NCI-H748 (cell line): ENCODE measurements around the gene MINDY4.

Source experiments
- DNase-seq: peaks from one replicate; lab custom pipeline; 2025; ENCODE audit not compliant: unreplicated experiment; lab: John Stamatoyannopoulos, UW

Gene MINDY4

GRCh38 chr7:30741289-30741688 lies 29.9 kb upstream of the MINDY4 start:
- no peak for DNase-seq

GRCh38 chr7:30743371-30744074 lies 27.7 kb upstream of the MINDY4 start:
- DNase-seq: peak; percentile 16

GRCh38 chr7:30744075-30744417 lies 27.2 kb upstream of the MINDY4 start:
- no peak for DNase-seq

GRCh38 chr7:30745261-30745941 lies 25.8 kb upstream of the MINDY4 start:
- no peak for DNase-seq

- no peak for DNase-seq
Observed at GRCh38 chr7:30750010-30750409, 21.2 kb upstream of the MINDY4 start.

- no peak for DNase-seq
Observed at GRCh38 chr7:30750683-30751650, 20.2 kb upstream of the MINDY4 start.

- no peak for DNase-seq
Observed at GRCh38 chr7:30751696-30752273, 19.4 kb upstream of the MINDY4 start, which contains the start of gene INMT. Gene INMT, plus strand, starts transcription at chr7:30752135. Its CDS starts 16 bp downstream, at chr7:30752151.

- DNase-seq: no peak
Observed at GRCh38 chr7:30752484-30752883, 18.7 kb upstream of the MINDY4 start.

- no peak for DNase-seq
Observed at GRCh38 chr7:30752979-30753378, 18.2 kb upstream of the MINDY4 start.

GRCh38 chr7:30754315-30754877 lies 16.8 kb upstream of the MINDY4 start:
- no peak for DNase-seq

GRCh38 chr7:30755384-30756154 lies 15.6 kb upstream of the MINDY4 start:
- DNase-seq: no peak

GRCh38 chr7:30757342-30757692 lies 13.9 kb upstream of the MINDY4 start:
- DNase-seq: no peak

- DNase-seq: no peak
Observed at GRCh38 chr7:30760514-30761213, 10.6 kb upstream of the MINDY4 start.

- peak; percentile 20 for DNase-seq
Observed at GRCh38 chr7:30761214-30762156, 9.7 kb upstream of the MINDY4 start.

- DNase-seq: no peak
Observed at GRCh38 chr7:30764030-30764975, 6.9 kb upstream of the MINDY4 start.

GRCh38 chr7:30765408-30765807 lies 5.8 kb upstream of the MINDY4 start:
- no peak for DNase-seq

- DNase-seq: no peak
Observed at GRCh38 chr7:30770845-30771173, 408 bp upstream of the MINDY4 start.
